HL-60 (cell line): ENCODE data around the gene RFPL2.

Source experiments
- TF ChIP-seq, protein P1 (sequence below): IDR thresholded peaks from one replicate; pipeline ENCODE4 v1.5.1; 2011; ENCODE audit warnings: low read length, control low read depth, inconsistent platforms; ENCODE audit not compliant: insufficient read depth
- TF ChIP-seq, protein P2 (sequence below): IDR thresholded peaks from 2 replicates; pipeline ENCODE4 v1.6.1; 2012; ENCODE audit warnings: low read depth; ENCODE audit not compliant: insufficient replicate concordance

- TF ChIP-seq, protein P1, sequence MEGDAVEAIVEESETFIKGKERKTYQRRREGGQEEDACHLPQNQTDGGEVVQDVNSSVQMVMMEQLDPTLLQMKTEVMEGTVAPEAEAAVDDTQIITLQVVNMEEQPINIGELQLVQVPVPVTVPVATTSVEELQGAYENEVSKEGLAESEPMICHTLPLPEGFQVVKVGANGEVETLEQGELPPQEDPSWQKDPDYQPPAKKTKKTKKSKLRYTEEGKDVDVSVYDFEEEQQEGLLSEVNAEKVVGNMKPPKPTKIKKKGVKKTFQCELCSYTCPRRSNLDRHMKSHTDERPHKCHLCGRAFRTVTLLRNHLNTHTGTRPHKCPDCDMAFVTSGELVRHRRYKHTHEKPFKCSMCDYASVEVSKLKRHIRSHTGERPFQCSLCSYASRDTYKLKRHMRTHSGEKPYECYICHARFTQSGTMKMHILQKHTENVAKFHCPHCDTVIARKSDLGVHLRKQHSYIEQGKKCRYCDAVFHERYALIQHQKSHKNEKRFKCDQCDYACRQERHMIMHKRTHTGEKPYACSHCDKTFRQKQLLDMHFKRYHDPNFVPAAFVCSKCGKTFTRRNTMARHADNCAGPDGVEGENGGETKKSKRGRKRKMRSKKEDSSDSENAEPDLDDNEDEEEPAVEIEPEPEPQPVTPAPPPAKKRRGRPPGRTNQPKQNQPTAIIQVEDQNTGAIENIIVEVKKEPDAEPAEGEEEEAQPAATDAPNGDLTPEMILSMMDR: no peak
- TF ChIP-seq, protein P2, sequence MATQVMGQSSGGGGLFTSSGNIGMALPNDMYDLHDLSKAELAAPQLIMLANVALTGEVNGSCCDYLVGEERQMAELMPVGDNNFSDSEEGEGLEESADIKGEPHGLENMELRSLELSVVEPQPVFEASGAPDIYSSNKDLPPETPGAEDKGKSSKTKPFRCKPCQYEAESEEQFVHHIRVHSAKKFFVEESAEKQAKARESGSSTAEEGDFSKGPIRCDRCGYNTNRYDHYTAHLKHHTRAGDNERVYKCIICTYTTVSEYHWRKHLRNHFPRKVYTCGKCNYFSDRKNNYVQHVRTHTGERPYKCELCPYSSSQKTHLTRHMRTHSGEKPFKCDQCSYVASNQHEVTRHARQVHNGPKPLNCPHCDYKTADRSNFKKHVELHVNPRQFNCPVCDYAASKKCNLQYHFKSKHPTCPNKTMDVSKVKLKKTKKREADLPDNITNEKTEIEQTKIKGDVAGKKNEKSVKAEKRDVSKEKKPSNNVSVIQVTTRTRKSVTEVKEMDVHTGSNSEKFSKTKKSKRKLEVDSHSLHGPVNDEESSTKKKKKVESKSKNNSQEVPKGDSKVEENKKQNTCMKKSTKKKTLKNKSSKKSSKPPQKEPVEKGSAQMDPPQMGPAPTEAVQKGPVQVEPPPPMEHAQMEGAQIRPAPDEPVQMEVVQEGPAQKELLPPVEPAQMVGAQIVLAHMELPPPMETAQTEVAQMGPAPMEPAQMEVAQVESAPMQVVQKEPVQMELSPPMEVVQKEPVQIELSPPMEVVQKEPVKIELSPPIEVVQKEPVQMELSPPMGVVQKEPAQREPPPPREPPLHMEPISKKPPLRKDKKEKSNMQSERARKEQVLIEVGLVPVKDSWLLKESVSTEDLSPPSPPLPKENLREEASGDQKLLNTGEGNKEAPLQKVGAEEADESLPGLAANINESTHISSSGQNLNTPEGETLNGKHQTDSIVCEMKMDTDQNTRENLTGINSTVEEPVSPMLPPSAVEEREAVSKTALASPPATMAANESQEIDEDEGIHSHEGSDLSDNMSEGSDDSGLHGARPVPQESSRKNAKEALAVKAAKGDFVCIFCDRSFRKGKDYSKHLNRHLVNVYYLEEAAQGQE: no peak
These were observed 14.2 kb upstream of the RFPL2 start for GRCh38 chr22:32219026-32219425.
